ENCODE data around the gene TADA3. TPM values are rescaled to one million over a fixed set of nuclear protein-coding genes. Genes with fewer than 3 reads are reported as not detected.

Gene TADA3
- total RNA-seq, 6 experiments from 2014 or later: 24.6 to 43.8 (median 28.1) TPM

GRCh38 chr3:9828801-9829755, 36.8 kb upstream of the TADA3 start:
- no peak for DNase-seq
- H3K4me1 ChIP-seq: no peaks in the 10 kb centered on the region
- H3K36me3 ChIP-seq: no peaks in the 10 kb centered on the region
- no peak overlapping the region for H3K27ac ChIP-seq
- no peaks in the 10 kb centered on the region for H3K27me3 ChIP-seq
- no peak for TF ChIP-seq CTCF (IDR thresholded peaks at IDR 0.05)
- TF ChIP-seq POLR2A (IDR thresholded peaks at IDR 0.05): no peak
- intact Hi-C loops (cut with DNase I): no loop called here
- no CpG with 5 or more reads among the region's 17 CpGs for WGBS (ENCODE audit: insufficient coverage, low coverage, low lambda C conversion rate, missing lambda C conversion rate)
- no peak overlapping the region for H3K4me3 ChIP-seq
- no peaks in the 10 kb centered on the region for H3K9me3 ChIP-seq
- ATAC-seq: no peak

GRCh38 chr3:9826815-9827573, 34.7 kb upstream of the TADA3 start:
- WGBS (ENCODE audit: insufficient coverage, low coverage, low lambda C conversion rate, missing lambda C conversion rate): 90% methylated on average over 5 of the region's 20 CpGs
- Histone ChIP-seq H3K4me1 (no peaks in the 10 kb centered on the region), H3K4me3 (no peak overlapping the region), H3K27me3 (no peaks in the 10 kb centered on the region), H3K9me3 (no peaks in the 10 kb centered on the region), H3K36me3 (no peaks in the 10 kb centered on the region), H3K27ac (no peak overlapping the region)
- DNase-seq (no peak), ATAC-seq (peak; percentile 39 to 72 (median 49))
- TF ChIP-seq POLR2A (IDR thresholded peaks at IDR 0.05) (no peak), CTCF (IDR thresholded peaks at IDR 0.05) (peak in 2 of 4 donors; percentile 28 to 33)
- intact Hi-C loops (cut with DNase I): no loop called here

DNA sequence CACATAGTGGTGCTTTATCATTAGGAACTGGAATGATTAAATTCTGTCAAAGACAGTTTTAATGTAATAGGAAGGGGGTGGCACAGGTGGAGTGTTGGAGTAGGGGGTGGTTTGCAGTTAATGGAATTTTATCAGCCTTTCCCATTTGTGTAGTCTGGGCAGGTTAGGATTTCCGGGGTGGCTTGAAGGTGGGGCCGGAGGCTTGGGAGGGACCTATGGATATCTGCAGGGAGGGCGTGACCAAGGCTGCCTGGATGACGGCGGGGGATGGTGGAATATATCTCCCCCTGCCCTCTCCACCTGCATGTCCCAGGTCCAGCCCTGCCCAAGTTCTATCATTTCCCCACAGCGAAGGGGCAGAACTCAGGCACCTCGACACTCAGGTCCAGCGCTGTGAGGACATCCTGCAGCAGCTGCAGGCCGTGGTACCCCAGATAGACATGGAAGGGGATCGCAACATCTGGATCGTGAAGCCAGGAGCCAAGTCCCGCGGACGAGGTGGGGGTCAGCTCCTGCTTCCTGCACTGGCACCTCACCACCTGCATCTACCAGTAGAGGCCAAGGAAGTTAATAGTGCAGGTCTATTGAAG, 33.3 kb upstream of the TADA3 start:
- DNase-seq: no peak
- intact Hi-C loops (cut with DNase I): no loop called here
- WGBS (ENCODE audit: insufficient coverage, low coverage, low lambda C conversion rate, missing lambda C conversion rate): 87% methylated on average over 3 of the region's 14 CpGs
- Histone ChIP-seq H3K4me3 (no peak overlapping the region), H3K9me3 (no peaks in the 10 kb centered on the region), H3K36me3 (no peaks in the 10 kb centered on the region), H3K27me3 (no peaks in the 10 kb centered on the region), H3K27ac (no peak overlapping the region), H3K4me1 (no peaks in the 10 kb centered on the region)
- ATAC-seq: no peak
- no peak for TF ChIP-seq POLR2A (IDR thresholded peaks at IDR 0.05)
- no peak for TF ChIP-seq CTCF (IDR thresholded peaks at IDR 0.05)

- ATAC-seq: peak; percentile 46 to 64 (median 54)
- Histone ChIP-seq H3K36me3 (no peaks in the 10 kb centered on the region), H3K4me3 (no peak overlapping the region), H3K9me3 (no peaks in the 10 kb centered on the region), H3K27ac (no peak overlapping the region), H3K27me3 (no peaks in the 10 kb centered on the region), H3K4me1 (no peaks in the 10 kb centered on the region)
- intact Hi-C loops (cut with DNase I): no loop called here
- WGBS (ENCODE audit: insufficient coverage, low coverage, low lambda C conversion rate, missing lambda C conversion rate): 75% methylated on average over 1 of the region's 2 CpGs
- TF ChIP-seq POLR2A (IDR thresholded peaks at IDR 0.05) (no peak), CTCF (IDR thresholded peaks at IDR 0.05) (peak; percentile 21 to 26 (median 24))
- DNase-seq: peak in 1 of 3 donors; percentile 5
Observed at GRCh38 chr3:9820946-9821345, 28.7 kb upstream of the TADA3 start.

All from right lobe of liver (tissue), 6 donors.